Measurements from ENCODE around the gene CUEDC1.

DNA sequence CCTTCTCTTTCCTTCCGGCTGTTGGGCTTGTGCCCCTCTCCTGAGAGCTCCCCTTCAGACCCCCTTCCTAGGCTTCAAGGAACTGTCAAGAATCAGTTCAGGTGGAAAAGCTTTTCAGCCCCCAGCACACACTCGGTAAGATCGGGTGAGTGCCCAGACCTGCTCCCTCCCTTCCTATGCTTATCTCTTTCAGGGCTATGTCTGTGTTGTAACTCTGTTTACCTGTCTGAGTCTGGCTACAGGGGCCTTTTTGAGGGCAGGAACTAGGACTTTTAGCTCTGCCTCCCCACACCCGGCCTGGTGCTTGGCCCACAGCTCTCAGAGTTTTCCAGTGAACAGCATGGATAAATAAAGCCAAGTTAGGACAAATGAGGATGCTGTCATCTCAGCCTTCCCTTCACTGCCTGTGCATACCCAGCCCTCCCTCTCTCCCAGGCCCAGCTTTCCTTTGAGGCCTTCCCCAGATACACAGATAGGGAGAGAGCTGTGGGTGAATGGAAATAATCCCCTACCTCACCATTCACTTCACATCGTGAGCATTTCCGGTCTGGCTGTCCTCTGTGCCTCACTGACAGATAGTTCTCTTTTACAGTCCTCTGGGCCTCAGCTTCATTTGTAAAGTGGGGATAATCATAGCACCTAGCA is 99.7 kb downstream of the CUEDC1 start:
- no peak for TF ChIP-seq EZH2 (IDR thresholded peaks at IDR 0.05; ENCODE audit: borderline replicate concordance, low read depth, low read length, severe bottlenecking)
- TF ChIP-seq, protein P1, sequence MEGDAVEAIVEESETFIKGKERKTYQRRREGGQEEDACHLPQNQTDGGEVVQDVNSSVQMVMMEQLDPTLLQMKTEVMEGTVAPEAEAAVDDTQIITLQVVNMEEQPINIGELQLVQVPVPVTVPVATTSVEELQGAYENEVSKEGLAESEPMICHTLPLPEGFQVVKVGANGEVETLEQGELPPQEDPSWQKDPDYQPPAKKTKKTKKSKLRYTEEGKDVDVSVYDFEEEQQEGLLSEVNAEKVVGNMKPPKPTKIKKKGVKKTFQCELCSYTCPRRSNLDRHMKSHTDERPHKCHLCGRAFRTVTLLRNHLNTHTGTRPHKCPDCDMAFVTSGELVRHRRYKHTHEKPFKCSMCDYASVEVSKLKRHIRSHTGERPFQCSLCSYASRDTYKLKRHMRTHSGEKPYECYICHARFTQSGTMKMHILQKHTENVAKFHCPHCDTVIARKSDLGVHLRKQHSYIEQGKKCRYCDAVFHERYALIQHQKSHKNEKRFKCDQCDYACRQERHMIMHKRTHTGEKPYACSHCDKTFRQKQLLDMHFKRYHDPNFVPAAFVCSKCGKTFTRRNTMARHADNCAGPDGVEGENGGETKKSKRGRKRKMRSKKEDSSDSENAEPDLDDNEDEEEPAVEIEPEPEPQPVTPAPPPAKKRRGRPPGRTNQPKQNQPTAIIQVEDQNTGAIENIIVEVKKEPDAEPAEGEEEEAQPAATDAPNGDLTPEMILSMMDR (IDR thresholded peaks at IDR 0.05; ENCODE audit: borderline replicate concordance, extremely low read depth, low read length, poor library complexity, severe bottlenecking) = no peak

Data from DND-41 (cell line).